Naive thymus-derived CD8-positive, alpha-beta T cell (primary cell): ENCODE data around the gene RPN1. TPM values are rescaled to one million over a fixed set of nuclear protein-coding genes. Genes with fewer than 3 reads are reported as not detected.
A peak's percentile ranks its signal among the peaks of the same experiment; 100 is the strongest.

Experiments used
- ATAC-seq, 2 donors: fragments of 150-1000 bp; cut with Tn5 transposase in 1 of 2; sonication (Bioruptor Pico), chemical (Tn5 transposase) in 1 of 2; 1 replicate in 1 of 2; 2 replicates in 1 of 2; pipeline ENCODE4 v1.10.0; 2021; ENCODE audit warnings: mild to moderate bottlenecking in 2 of 2, moderate library complexity in 2 of 2
- POLR2A ChIA-PET: fragments of 350-600 bp; sonication (Branson Sonifier 250); formaldehyde crosslinking; loops from one replicate; lab custom pipeline; 2021; ENCODE audit warnings: antibody characterized with exemption; lab: Charles Lee
- DNase-seq, 10 donors: peaks; one replicate each; pipeline versions ENCODE4 v3.0.0 to v3.0.0-alpha.2; 2020 to 2022
- H3K27ac Mint-ChIP-seq, 10 donors: one replicate each; pipeline ENCODE4 v1.8.0; 2020 to 2022; ENCODE audit warnings: mild to moderate bottlenecking in 10 of 10, mixed read lengths in 10 of 10, moderate library complexity in 4 of 10, inconsistent platforms in 1 of 10
- H3K27me3 Mint-ChIP-seq, 5 donors: one replicate each; pipeline ENCODE4 v1.8.0; 2021 to 2022; ENCODE audit warnings: mixed read lengths in 5 of 5
- H3K36me3 Mint-ChIP-seq, 3 donors: one replicate each; pipeline ENCODE4 v1.8.0; 2020 to 2022; ENCODE audit warnings: mixed read lengths in 3 of 3, mild to moderate bottlenecking in 2 of 3, inconsistent platforms in 1 of 3
- H3K4me1 Mint-ChIP-seq, 4 donors: one replicate each; pipeline ENCODE4 v1.8.0; 2021 to 2022; ENCODE audit warnings: mixed read lengths in 4 of 4
- H3K4me3 Mint-ChIP-seq, 10 donors: one replicate each; pipeline ENCODE4 v1.8.0; 2020 to 2022; ENCODE audit warnings: mild to moderate bottlenecking in 10 of 10, mixed read lengths in 10 of 10, moderate library complexity in 6 of 10, inconsistent platforms in 1 of 10
- H3K9me3 Mint-ChIP-seq, 9 donors: one replicate each; pipeline ENCODE4 v1.8.0; 2020 to 2022; ENCODE audit warnings: mixed read lengths in 9 of 9, mild to moderate bottlenecking in 3 of 9, inconsistent platforms in 1 of 9, moderate library complexity in 1 of 9
- polyA plus RNA-seq, 3 donors: library from polyadenylated mRNA; unstranded; fragments of 300-500 nt; fragmentation: Illumina TruSeq; gene quantifications; one replicate each; pipeline ENCODE4 v1.2.3, GENCODE V29; 2021
- total RNA-seq, 8 experiments: library from RNA in 2 of 8; stranded (reverse) in 2 of 8; gene quantifications; one replicate each; pipeline ENCODE4 v1.2.3 and lab custom pipeline; 2021 to 2026

The RPN1 gene
- total and polyA plus RNA-seq, 5 experiments from 2014 or later: 76.2 to 224 (median 178) TPM

GRCh38 chr3:128618398-128618726 lies 32.3 kb downstream of the RPN1 start:
- peak overlapping the region; percentile 91 to 99 (median 97) for H3K27ac Mint-ChIP-seq
- ATAC-seq: no peak
- H3K27me3 Mint-ChIP-seq: no peaks in the 10 kb centered on the region
- peaks cover 0 to 46% (median 9%) of the 10 kb centered on the region in 3 donors for H3K36me3 Mint-ChIP-seq
- H3K9me3 Mint-ChIP-seq: peaks cover 0 to 2% (median 0%) of the 10 kb centered on the region in 9 donors
- H3K4me1 Mint-ChIP-seq: peaks cover 13 to 32% (median 27%) of the 10 kb centered on the region in 4 donors
- H3K4me3 Mint-ChIP-seq: peak overlapping the region; percentile 94 to 99 (median 97)
- DNase-seq: no peak
- POLR2A ChIA-PET: interaction anchor here (0.7 to 2.6 kb wide), 5 partner anchors 36 to 465 kb away, joined by 4 to 13 read pairs (median 6); partner anchors contain the start of gene EEFSEC

GRCh38 chr3:128617557-128618397 lies 32.8 kb downstream of the RPN1 start:
- H3K9me3 Mint-ChIP-seq: peaks cover 0 to 2% (median 0%) of the 10 kb centered on the region in 9 donors
- peak overlapping the region; percentile 94 to 99 (median 97) for H3K4me3 Mint-ChIP-seq
- H3K27ac Mint-ChIP-seq: peak overlapping the region; percentile 93 to 99 (median 97)
- ATAC-seq: peak; percentile 89 to 91
- DNase-seq: peak; percentile 97 to 99 (median 99)
- peaks cover 13 to 32% (median 27%) of the 10 kb centered on the region in 4 donors for H3K4me1 Mint-ChIP-seq
- POLR2A ChIA-PET: interaction anchor here (0.6 to 2.6 kb wide), 19 partner anchors 33 to 822 kb away, joined by 3 to 13 read pairs (median 5); partner anchors contain the start of genes EEFSEC, IFT122, MBD4 and RAB43
- H3K36me3 Mint-ChIP-seq: peaks cover 0 to 40% (median 9%) of the 10 kb centered on the region in 3 donors
- no peaks in the 10 kb centered on the region for H3K27me3 Mint-ChIP-seq

GRCh38 chr3:128617270-128617556 lies 33.4 kb downstream of the RPN1 start:
- H3K4me1 Mint-ChIP-seq: peaks cover 13 to 32% (median 27%) of the 10 kb centered on the region in 4 donors
- H3K27ac Mint-ChIP-seq: peak overlapping the region; percentile 93 to 99 (median 97)
- H3K4me3 Mint-ChIP-seq: peak overlapping the region; percentile 94 to 99 (median 97)
- peaks cover 0 to 2% (median 0%) of the 10 kb centered on the region in 9 donors for H3K9me3 Mint-ChIP-seq
- peaks cover 0 to 35% (median 9%) of the 10 kb centered on the region in 3 donors for H3K36me3 Mint-ChIP-seq
- ATAC-seq: peak; percentile 56 to 63
- POLR2A ChIA-PET: interaction anchor here (0.6 to 2.6 kb wide), 18 partner anchors 8 to 822 kb away, joined by 3 to 13 read pairs (median 5); partner anchors contain the start of genes IFT122, MBD4, RAB43 and RPN1
- no peaks in the 10 kb centered on the region for H3K27me3 Mint-ChIP-seq
- DNase-seq: no peak

- Mint-ChIP-seq H3K36me3 (peaks cover 0 to 30% (median 9%) of the 10 kb centered on the region in 3 donors), H3K4me1 (peaks cover 13 to 32% (median 27%) of the 10 kb centered on the region in 4 donors), H3K27me3 (no peaks in the 10 kb centered on the region), H3K4me3 (peak overlapping the region; percentile 94 to 99 (median 97)), H3K9me3 (peaks cover 0 to 2% (median 0%) of the 10 kb centered on the region in 9 donors), H3K27ac (peak overlapping the region; percentile 93 to 99 (median 97))
- POLR2A ChIA-PET: interaction anchor here (0.6 to 2.6 kb wide), 13 partner anchors 8 to 823 kb away, joined by 3 to 13 read pairs (median 5); partner anchors contain the start of genes IFT122, MBD4 and RPN1
- no peak for ATAC-seq
- no peak for DNase-seq
Measured at GRCh38 chr3:128616516-128617269, 33.9 kb downstream of the RPN1 start.

- no peak for ATAC-seq
- peaks cover 0 to 6% (median 0%) of the 10 kb centered on the region in 3 donors for H3K36me3 Mint-ChIP-seq
- peak overlapping the region in 1 of 10 donors; percentile 34 for H3K4me3 Mint-ChIP-seq
- peak overlapping the region in 2 of 10 donors; percentile 6 to 21 for H3K27ac Mint-ChIP-seq
- DNase-seq: no peak
- peaks cover 10 to 19% (median 15%) of the 10 kb centered on the region in 4 donors for H3K4me1 Mint-ChIP-seq
- H3K27me3 Mint-ChIP-seq: no peaks in the 10 kb centered on the region
- POLR2A ChIA-PET: no interaction called here
- H3K9me3 Mint-ChIP-seq: peaks cover 0 to 2% (median 0%) of the 10 kb centered on the region in 9 donors
Measured at GRCh38 chr3:128614076-128614475, 36.5 kb downstream of the RPN1 start.

- H3K27ac Mint-ChIP-seq: no peak overlapping the region
- no peak for ATAC-seq
- no peaks in the 10 kb centered on the region for H3K36me3 Mint-ChIP-seq
- no peak overlapping the region for H3K4me3 Mint-ChIP-seq
- POLR2A ChIA-PET: no interaction called here
- peaks cover 3 to 11% (median 7%) of the 10 kb centered on the region in 4 donors for H3K4me1 Mint-ChIP-seq
- DNase-seq: no peak
- peaks cover 0 to 2% (median 0%) of the 10 kb centered on the region in 9 donors for H3K9me3 Mint-ChIP-seq
- no peaks in the 10 kb centered on the region for H3K27me3 Mint-ChIP-seq
Measured at GRCh38 chr3:128613083-128613829, 37.4 kb downstream of the RPN1 start.

GRCh38 chr3:128610451-128611070 lies 40.1 kb downstream of the RPN1 start:
- H3K27me3 Mint-ChIP-seq: peaks cover 0 to 5% (median 0%) of the 10 kb centered on the region in 5 donors
- no peaks in the 10 kb centered on the region for H3K9me3 Mint-ChIP-seq
- no peak overlapping the region for H3K4me3 Mint-ChIP-seq
- peaks cover 0 to 2% (median 0%) of the 10 kb centered on the region in 4 donors for H3K4me1 Mint-ChIP-seq
- ATAC-seq (no peak), DNase-seq (no peak)
- peak overlapping the region in 1 of 10 donors; percentile 29 for H3K27ac Mint-ChIP-seq
- POLR2A ChIA-PET: no interaction called here
- H3K36me3 Mint-ChIP-seq: no peaks in the 10 kb centered on the region

- POLR2A ChIA-PET: interaction anchor here (0.7 to 1.8 kb wide), 5 partner anchors 8 to 468 kb away, joined by 3 to 7 read pairs (median 4); no protein-coding TSS in a partner anchor
- H3K4me1 Mint-ChIP-seq: peaks cover 0 to 2% (median 0%) of the 10 kb centered on the region in 4 donors
- H3K4me3 Mint-ChIP-seq: peak overlapping the region in 5 of 10 donors; percentile 11 to 39 (median 26)
- ATAC-seq (no peak), DNase-seq (no peak)
- no peak overlapping the region for H3K27ac Mint-ChIP-seq
- no peaks in the 10 kb centered on the region for H3K9me3 Mint-ChIP-seq
- H3K36me3 Mint-ChIP-seq: no peaks in the 10 kb centered on the region
- peaks cover 0 to 5% (median 0%) of the 10 kb centered on the region in 5 donors for H3K27me3 Mint-ChIP-seq
Measured at GRCh38 chr3:128609294-128609693, 41.3 kb downstream of the RPN1 start.

GRCh38 chr3:128607710-128608048 lies 42.9 kb downstream of the RPN1 start:
- no peak overlapping the region for H3K27ac Mint-ChIP-seq
- peak in 1 of 2 donors; percentile 4 for ATAC-seq
- H3K4me1 Mint-ChIP-seq: peaks cover 0 to 2% (median 0%) of the 10 kb centered on the region in 4 donors
- peaks cover 0 to 5% (median 0%) of the 10 kb centered on the region in 5 donors for H3K27me3 Mint-ChIP-seq
- no peak for DNase-seq
- no peaks in the 10 kb centered on the region for H3K36me3 Mint-ChIP-seq
- no peaks in the 10 kb centered on the region for H3K9me3 Mint-ChIP-seq
- POLR2A ChIA-PET: no interaction called here
- H3K4me3 Mint-ChIP-seq: peak overlapping the region in 6 of 10 donors; percentile 10 to 59 (median 38)

- DNase-seq (no peak), ATAC-seq (no peak)
- POLR2A ChIA-PET: interaction anchor here (0.7 kb wide), 1 partner anchor 93 kb away, joined by 4 read pairs; no protein-coding TSS in a partner anchor
- Mint-ChIP-seq H3K27ac (no peak overlapping the region), H3K4me1 (peaks cover 0 to 2% (median 0%) of the 10 kb centered on the region in 4 donors), H3K4me3 (no peak overlapping the region), H3K9me3 (no peaks in the 10 kb centered on the region), H3K27me3 (peaks cover 0 to 5% (median 0%) of the 10 kb centered on the region in 5 donors), H3K36me3 (no peaks in the 10 kb centered on the region)
Measured at GRCh38 chr3:128606094-128606493, 44.5 kb downstream of the RPN1 start.
